Measurements from ENCODE around the gene TAS1R2. TPM values are rescaled to one million over a fixed set of nuclear protein-coding genes. Genes with fewer than 3 reads are reported as not detected.

Gene TAS1R2
- polyA plus RNA-seq, 1 of the 3 experiments (the other 2 are of a cell fraction), result not detected

GRCh38 chr1:18875796-18876128, 16.3 kb upstream of the TAS1R2 start:
- H2AFZ ChIP-seq (ENCODE audit: low read depth), result no peak overlapping the region
- ChIA-PET CTCF (interaction anchor here (0.6 to 25.9 kb wide), 49 partner anchors 8 to 630 kb away, joined by 3 to 350 read pairs (median 4); partner anchors contain the start of genes PAX7 and TAS1R2), POLR2A (no interaction called here)
- no peaks in the 10 kb centered on the region for H3K9me2 ChIP-seq
- H3K9me3 ChIP-seq, result no peaks in the 10 kb centered on the region
- H3K4me2 ChIP-seq, result no peak overlapping the region
- H3K79me2 ChIP-seq (ENCODE audit: insufficient read depth), result no peaks in the 10 kb centered on the region
- WGBS (ENCODE audit: low lambda C conversion rate), result 59% methylated on average over 3 of the region's 3 CpGs
- H3K4me3 ChIP-seq (ENCODE audit: low read depth in 2 of 2, low read length in 1 of 2), result no peak overlapping the region
- H3K27ac ChIP-seq (ENCODE audit: low read depth in 2 of 2, low read length in 1 of 2), result no peak overlapping the region
- no peaks in the 10 kb centered on the region for H3K27me3 ChIP-seq (ENCODE audit: insufficient read depth)
- no peaks in the 10 kb centered on the region for H3F3A ChIP-seq (replicated peaks; ENCODE audit: insufficient read depth)
- H4K20me1 ChIP-seq (ENCODE audit: insufficient read depth), result no peaks in the 10 kb centered on the region
- H3K4me1 ChIP-seq (ENCODE audit: control insufficient read depth in 1 of 2, insufficient read depth in 2 of 2, low read depth in 1 of 2, low read length in 1 of 2), result peaks cover 0 to 8% of the 10 kb centered on the region in 2 experiments; a peak in 1 of 4 replicates
- TF ChIP-seq RCOR1 (IDR thresholded peaks at IDR 0.05; ENCODE audit: low read length), result no peak
- no peak for TF ChIP-seq USF2 (IDR thresholded peaks at IDR 0.05; ENCODE audit: borderline replicate concordance, low read depth, low read length)
- TF ChIP-seq TEAD4 (IDR thresholded peaks at IDR 0.05; ENCODE audit: borderline replicate concordance, insufficient read depth), result no peak
- TF ChIP-seq RAD21 (IDR thresholded peaks at IDR 0.05; ENCODE audit: low read length), result no peak
- TF ChIP-seq RFX5 (IDR thresholded peaks at IDR 0.05; ENCODE audit: low read length), result no peak
- no peak for TF ChIP-seq SIN3A (IDR thresholded peaks at IDR 0.05; ENCODE audit: borderline replicate concordance, low read depth, low read length)
- no peak for TF ChIP-seq RXRA (IDR thresholded peaks at IDR 0.05; ENCODE audit: borderline replicate concordance, low read depth)
- no peak for TF ChIP-seq SMC3 (IDR thresholded peaks at IDR 0.05; ENCODE audit: low read depth, low read length)
- no peak for TF ChIP-seq TCF12 (IDR thresholded peaks at IDR 0.05)
- TF ChIP-seq FOXJ3 (CRISPR knock-in tag; IDR thresholded peaks at IDR 0.05), result no peak
- TF ChIP-seq EP300 (IDR thresholded peaks at IDR 0.05; ENCODE audit: borderline replicate concordance in 1 of 2, low read depth in 1 of 2, low read length in 1 of 2), result no peak
- no peak for TF ChIP-seq CTCF (IDR thresholded peaks at IDR 0.05)
- TF ChIP-seq CHD2 (IDR thresholded peaks at IDR 0.05; ENCODE audit: low read length, partially characterized antibody), result no peak
- TF ChIP-seq NFIC (IDR thresholded peaks at IDR 0.05; ENCODE audit: borderline replicate concordance), result no peak
- TF ChIP-seq TAF1 (IDR thresholded peaks at IDR 0.05; ENCODE audit: borderline replicate concordance, low read depth, low read length), result no peak
- TF ChIP-seq POLR2AphosphoS5 (IDR thresholded peaks at IDR 0.05; ENCODE audit: low read depth, low read length), result no peak
- TF ChIP-seq, protein P1, sequence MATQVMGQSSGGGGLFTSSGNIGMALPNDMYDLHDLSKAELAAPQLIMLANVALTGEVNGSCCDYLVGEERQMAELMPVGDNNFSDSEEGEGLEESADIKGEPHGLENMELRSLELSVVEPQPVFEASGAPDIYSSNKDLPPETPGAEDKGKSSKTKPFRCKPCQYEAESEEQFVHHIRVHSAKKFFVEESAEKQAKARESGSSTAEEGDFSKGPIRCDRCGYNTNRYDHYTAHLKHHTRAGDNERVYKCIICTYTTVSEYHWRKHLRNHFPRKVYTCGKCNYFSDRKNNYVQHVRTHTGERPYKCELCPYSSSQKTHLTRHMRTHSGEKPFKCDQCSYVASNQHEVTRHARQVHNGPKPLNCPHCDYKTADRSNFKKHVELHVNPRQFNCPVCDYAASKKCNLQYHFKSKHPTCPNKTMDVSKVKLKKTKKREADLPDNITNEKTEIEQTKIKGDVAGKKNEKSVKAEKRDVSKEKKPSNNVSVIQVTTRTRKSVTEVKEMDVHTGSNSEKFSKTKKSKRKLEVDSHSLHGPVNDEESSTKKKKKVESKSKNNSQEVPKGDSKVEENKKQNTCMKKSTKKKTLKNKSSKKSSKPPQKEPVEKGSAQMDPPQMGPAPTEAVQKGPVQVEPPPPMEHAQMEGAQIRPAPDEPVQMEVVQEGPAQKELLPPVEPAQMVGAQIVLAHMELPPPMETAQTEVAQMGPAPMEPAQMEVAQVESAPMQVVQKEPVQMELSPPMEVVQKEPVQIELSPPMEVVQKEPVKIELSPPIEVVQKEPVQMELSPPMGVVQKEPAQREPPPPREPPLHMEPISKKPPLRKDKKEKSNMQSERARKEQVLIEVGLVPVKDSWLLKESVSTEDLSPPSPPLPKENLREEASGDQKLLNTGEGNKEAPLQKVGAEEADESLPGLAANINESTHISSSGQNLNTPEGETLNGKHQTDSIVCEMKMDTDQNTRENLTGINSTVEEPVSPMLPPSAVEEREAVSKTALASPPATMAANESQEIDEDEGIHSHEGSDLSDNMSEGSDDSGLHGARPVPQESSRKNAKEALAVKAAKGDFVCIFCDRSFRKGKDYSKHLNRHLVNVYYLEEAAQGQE (IDR thresholded peaks at IDR 0.05; ENCODE audit: low read depth, low read length), result no peak
- no peak for TF ChIP-seq PBX3 (IDR thresholded peaks at IDR 0.05)
- H3K36me3 ChIP-seq (replicated peaks in 1 of 2; ENCODE audit: control insufficient read depth in 1 of 2, insufficient read depth in 2 of 2, low read length in 1 of 2), result no peaks in the 10 kb centered on the region
- DNase-seq, result no peak
- H3K9ac ChIP-seq, result no peak overlapping the region
